Measurements from ENCODE around the gene NTRK2. TPM values are rescaled to one million over a fixed set of nuclear protein-coding genes. Genes with fewer than 3 reads are reported as not detected.

The NTRK2 gene
- total RNA-seq, 3 donors from 2014 or later, result 1.7 to 3.5 (median 2.5) TPM

GRCh38 chr9:84841931-84842330 lies 172.4 kb downstream of the NTRK2 start:
- intact Hi-C loops (cut with DNase I, micrococcal nuclease), result no loop called here
- no peak for ATAC-seq

GRCh38 chr9:84843175-84843824 lies 173.8 kb downstream of the NTRK2 start:
- H3K9me3 ChIP-seq, result no peaks in the 10 kb centered on the region
- intact Hi-C loops (cut with DNase I, micrococcal nuclease), result no loop called here
- H3K4me1 ChIP-seq (ENCODE audit: low read depth), result peaks cover 3% of the 10 kb centered on the region
- TF ChIP-seq CTCF (IDR thresholded peaks at IDR 0.05), result no peak
- peak; percentile 67 for ATAC-seq
- no peaks in the 10 kb centered on the region for H3K36me3 ChIP-seq (ENCODE audit: low read depth)
- peak in 2 of 3 donors; percentile 15 to 32 for DNase-seq
- H3K4me3 ChIP-seq, result no peak overlapping the region

More at GRCh38 chr9:84841931-84842330, 172.4 kb downstream of the NTRK2 start:
- DNase-seq, result no peak
- no peak overlapping the region for H3K4me3 ChIP-seq
- no peak for TF ChIP-seq CTCF (IDR thresholded peaks at IDR 0.05)
- H3K9me3 ChIP-seq, result no peaks in the 10 kb centered on the region
- no peaks in the 10 kb centered on the region for H3K36me3 ChIP-seq (ENCODE audit: low read depth)
- H3K4me1 ChIP-seq (ENCODE audit: low read depth), result peaks cover 3% of the 10 kb centered on the region

GRCh38 chr9:84845956-84846900 lies 176.7 kb downstream of the NTRK2 start:
- H3K4me3 ChIP-seq, result no peak overlapping the region
- DNase-seq (no peak), ATAC-seq (no peak)
- no peak for TF ChIP-seq CTCF (IDR thresholded peaks at IDR 0.05)
- intact Hi-C loops (cut with DNase I, micrococcal nuclease), result no loop called here
- no peaks in the 10 kb centered on the region for H3K9me3 ChIP-seq
- H3K36me3 ChIP-seq (ENCODE audit: low read depth), result no peaks in the 10 kb centered on the region
- H3K4me1 ChIP-seq (ENCODE audit: low read depth), result peaks cover 3% of the 10 kb centered on the region

GRCh38 chr9:84846906-84847305 lies 177.4 kb downstream of the NTRK2 start:
- peaks cover 3% of the 10 kb centered on the region for H3K4me1 ChIP-seq (ENCODE audit: low read depth)
- TF ChIP-seq CTCF (IDR thresholded peaks at IDR 0.05), result no peak
- ATAC-seq, result no peak
- no peaks in the 10 kb centered on the region for H3K9me3 ChIP-seq
- no peaks in the 10 kb centered on the region for H3K36me3 ChIP-seq (ENCODE audit: low read depth)
- no peak for DNase-seq
- H3K4me3 ChIP-seq, result no peak overlapping the region
- intact Hi-C loops (cut with DNase I, micrococcal nuclease), result no loop called here

- H3K4me1 ChIP-seq (ENCODE audit: low read depth), result no peaks in the 10 kb centered on the region
- H3K9me3 ChIP-seq, result no peaks in the 10 kb centered on the region
- intact Hi-C loops (cut with DNase I, micrococcal nuclease), result no loop called here
- DNase-seq (no peak), ATAC-seq (no peak)
- H3K4me3 ChIP-seq, result no peak overlapping the region
- no peak for TF ChIP-seq CTCF (IDR thresholded peaks at IDR 0.05)
- no peaks in the 10 kb centered on the region for H3K36me3 ChIP-seq (ENCODE audit: low read depth)
These were observed 179.5 kb downstream of the NTRK2 start for GRCh38 chr9:84849049-84849448.

Measured in mucosa of descending colon (tissue), 3 donors.